K562 (cell line): ENCODE measurements around the gene DGCR2. TPM values are rescaled to one million over a fixed set of nuclear protein-coding genes. Genes with fewer than 3 reads are reported as not detected.
A peak's percentile ranks its signal among the peaks of the same experiment; 100 is the strongest.

ENCODE experiments used
- ARHGAP35 ChIP-seq: fragments of 450-650 bp; IDR thresholded peaks from 2 replicates; pipeline ENCODE4 v1.6.1; 2018; ENCODE audit not compliant: partially characterized antibody
- BRD9 ChIP-seq: fragments of 450-650 bp; IDR thresholded peaks from 2 replicates; pipeline ENCODE4 v1.6.1; 2018; ENCODE audit warnings: low read depth; ENCODE audit not compliant: partially characterized antibody
- FOXA3 ChIP-seq, 2 experiments: fragments of 450-650 bp in 1 of 2; sonication (generic) in 1 of 2; formaldehyde crosslinking; IDR thresholded peaks in 1 of 2; conservative IDR thresholded peaks in 1 of 2; 2 replicates each; pipeline versions ENCODE4 v1.4.0 to v1.8.0; 2020 to 2022; ENCODE audit warnings: mild to moderate bottlenecking in 2 of 2, missing genetic modification reagents in 1 of 2
- HDAC6 ChIP-seq: IDR thresholded peaks from 2 replicates; pipeline ENCODE4 v1.6.1; 2012; ENCODE audit warnings: low read depth, mild to moderate bottlenecking, control low read depth, inconsistent platforms, low read length, moderate library complexity
- POLR3G ChIP-seq: IDR thresholded peaks from 2 replicates; pipeline ENCODE4 v1.6.1; 2011; ENCODE audit not compliant: insufficient read length, insufficient replicate concordance; ENCODE audit errors: extremely low read depth
- TCF7L2 ChIP-seq: fragments of 150-350 bp; IDR thresholded peaks from 2 replicates; pipeline ENCODE4 v1.6.1; 2016; ENCODE audit warnings: low read depth, mild to moderate bottlenecking, low read length, moderate library complexity
- ZNF133 ChIP-seq: fragments of 250-450 bp; sonication (Bioruptor Pico); IDR thresholded peaks from 2 replicates; pipeline ENCODE4 v1.4.0; 2020; ENCODE audit warnings: mild to moderate bottlenecking
- polyA plus RNA-seq, 8 experiments: library from polyadenylated mRNA; depleted of rRNA in 4 of 8; stranded (reverse) in 5 of 8; unstranded in 3 of 8; fragments of >200 nt; fragmentation: Nextera tagmentation in 2 of 8; fragmentation: Illumina TruSeq in 1 of 8; extraction: Ambion mirVana in 2 of 8; extraction: Trizol in 1 of 8; gene quantifications; 2 replicates each; pipeline versions ENCODE4 v1.2.1 to v1.2.3, GENCODE V29; 2011 to 2014; ENCODE audit warnings: inconsistent platforms in 1 of 8, missing spikeins in 1 of 8
- total RNA-seq, 7 experiments: library from RNA; depleted of rRNA in 6 of 7; stranded (reverse); fragments of >200 nt in 6 of 7; fragmentation: Illumina TruSeq in 2 of 7; extraction: Trizol in 2 of 7; gene quantifications; 2 replicates each; pipeline versions ENCODE4 v1.2.1 to v1.2.3, GENCODE V29; 2011 to 2021; ENCODE audit warnings: low replicate concordance in 1 of 7
- TF ChIP-seq, protein P1 (sequence below): fragments of 450-650 bp; IDR thresholded peaks from 2 replicates; pipeline ENCODE4 v1.6.1; 2017; ENCODE audit warnings: antibody characterized with exemption, mild to moderate bottlenecking
- TF ChIP-seq, protein P2 (sequence below): fragments of 450-650 bp; IDR thresholded peaks from 2 replicates; pipeline ENCODE4 v1.6.1; 2017; ENCODE audit warnings: mild to moderate bottlenecking, moderate library complexity
- TF ChIP-seq, protein P3 (sequence below), 2 experiments: fragments of 450-650 bp in 1 of 2; sonication (generic) in 1 of 2; formaldehyde crosslinking in 1 of 2; IDR thresholded peaks; 2 replicates each; pipeline versions ENCODE4 v1.7.1 to v1.9.0; 2016 to 2022; ENCODE audit warnings: inconsistent platforms in 1 of 2, mild to moderate bottlenecking in 1 of 2, missing genetic modification reagents in 1 of 2

Gene DGCR2
- total and polyA plus RNA-seq, 9 of the 15 experiments (the other 6 are each of a cell fraction or from before 2014, with no cell fraction given), result 0.69 to 101 (median 56.4) TPM

DNA sequence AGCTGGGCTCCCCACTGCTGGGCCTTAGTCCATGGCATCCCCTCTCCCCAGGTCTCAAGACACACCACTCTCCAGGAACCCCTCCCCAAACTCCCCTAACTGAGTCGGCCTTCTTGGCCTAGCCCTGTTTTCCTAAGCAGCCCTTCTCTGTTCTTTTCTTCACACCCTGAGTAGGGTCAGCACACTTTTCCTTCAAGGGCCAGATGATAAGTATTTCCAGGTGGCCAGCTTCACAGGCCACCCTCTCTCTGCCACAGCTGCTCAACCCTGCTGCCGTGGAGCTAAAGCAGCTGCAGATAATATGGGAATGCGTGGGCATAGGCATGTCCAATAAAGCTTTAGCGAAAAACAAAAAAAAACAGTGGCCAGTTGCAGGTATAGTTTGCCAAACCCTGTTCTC, 24.1 kb downstream of the DGCR2 start (continued):
- TF ChIP-seq, protein P1, sequence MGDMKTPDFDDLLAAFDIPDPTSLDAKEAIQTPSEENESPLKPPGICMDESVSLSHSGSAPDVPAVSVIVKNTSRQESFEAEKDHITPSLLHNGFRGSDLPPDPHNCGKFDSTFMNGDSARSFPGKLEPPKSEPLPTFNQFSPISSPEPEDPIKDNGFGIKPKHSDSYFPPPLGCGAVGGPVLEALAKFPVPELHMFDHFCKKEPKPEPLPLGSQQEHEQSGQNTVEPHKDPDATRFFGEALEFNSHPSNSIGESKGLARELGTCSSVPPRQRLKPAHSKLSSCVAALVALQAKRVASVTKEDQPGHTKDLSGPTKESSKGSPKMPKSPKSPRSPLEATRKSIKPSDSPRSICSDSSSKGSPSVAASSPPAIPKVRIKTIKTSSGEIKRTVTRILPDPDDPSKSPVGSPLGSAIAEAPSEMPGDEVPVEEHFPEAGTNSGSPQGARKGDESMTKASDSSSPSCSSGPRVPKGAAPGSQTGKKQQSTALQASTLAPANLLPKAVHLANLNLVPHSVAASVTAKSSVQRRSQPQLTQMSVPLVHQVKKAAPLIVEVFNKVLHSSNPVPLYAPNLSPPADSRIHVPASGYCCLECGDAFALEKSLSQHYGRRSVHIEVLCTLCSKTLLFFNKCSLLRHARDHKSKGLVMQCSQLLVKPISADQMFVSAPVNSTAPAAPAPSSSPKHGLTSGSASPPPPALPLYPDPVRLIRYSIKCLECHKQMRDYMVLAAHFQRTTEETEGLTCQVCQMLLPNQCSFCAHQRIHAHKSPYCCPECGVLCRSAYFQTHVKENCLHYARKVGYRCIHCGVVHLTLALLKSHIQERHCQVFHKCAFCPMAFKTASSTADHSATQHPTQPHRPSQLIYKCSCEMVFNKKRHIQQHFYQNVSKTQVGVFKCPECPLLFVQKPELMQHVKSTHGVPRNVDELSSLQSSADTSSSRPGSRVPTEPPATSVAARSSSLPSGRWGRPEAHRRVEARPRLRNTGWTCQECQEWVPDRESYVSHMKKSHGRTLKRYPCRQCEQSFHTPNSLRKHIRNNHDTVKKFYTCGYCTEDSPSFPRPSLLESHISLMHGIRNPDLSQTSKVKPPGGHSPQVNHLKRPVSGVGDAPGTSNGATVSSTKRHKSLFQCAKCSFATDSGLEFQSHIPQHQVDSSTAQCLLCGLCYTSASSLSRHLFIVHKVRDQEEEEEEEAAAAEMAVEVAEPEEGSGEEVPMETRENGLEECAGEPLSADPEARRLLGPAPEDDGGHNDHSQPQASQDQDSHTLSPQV, result no peak
- TF ChIP-seq FOXA3 (CRISPR knock-in tag; conservative IDR thresholded peaks at IDR 0.05 in 1 of 2, IDR thresholded peaks at IDR 0.05 in 1 of 2) (0 out of 4 replicates have a peak, but pooled peaks of 1 of the 2 experiments have one; percentile 41), BRD9 (no peak), POLR3G (no peak), ARHGAP35 (no peak), ZNF133 (CRISPR knock-in tag) (no peak), TCF7L2 (peak; percentile 15; the same call in 1 of the 2 replicates), HDAC6 (0 out of 2 replicates have a peak, but pooled peaks have one; percentile 68)
- TF ChIP-seq, protein P2, sequence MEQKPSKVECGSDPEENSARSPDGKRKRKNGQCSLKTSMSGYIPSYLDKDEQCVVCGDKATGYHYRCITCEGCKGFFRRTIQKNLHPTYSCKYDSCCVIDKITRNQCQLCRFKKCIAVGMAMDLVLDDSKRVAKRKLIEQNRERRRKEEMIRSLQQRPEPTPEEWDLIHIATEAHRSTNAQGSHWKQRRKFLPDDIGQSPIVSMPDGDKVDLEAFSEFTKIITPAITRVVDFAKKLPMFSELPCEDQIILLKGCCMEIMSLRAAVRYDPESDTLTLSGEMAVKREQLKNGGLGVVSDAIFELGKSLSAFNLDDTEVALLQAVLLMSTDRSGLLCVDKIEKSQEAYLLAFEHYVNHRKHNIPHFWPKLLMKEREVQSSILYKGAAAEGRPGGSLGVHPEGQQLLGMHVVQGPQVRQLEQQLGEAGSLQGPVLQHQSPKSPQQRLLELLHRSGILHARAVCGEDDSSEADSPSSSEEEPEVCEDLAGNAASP, result no peak
- TF ChIP-seq, protein P3, sequence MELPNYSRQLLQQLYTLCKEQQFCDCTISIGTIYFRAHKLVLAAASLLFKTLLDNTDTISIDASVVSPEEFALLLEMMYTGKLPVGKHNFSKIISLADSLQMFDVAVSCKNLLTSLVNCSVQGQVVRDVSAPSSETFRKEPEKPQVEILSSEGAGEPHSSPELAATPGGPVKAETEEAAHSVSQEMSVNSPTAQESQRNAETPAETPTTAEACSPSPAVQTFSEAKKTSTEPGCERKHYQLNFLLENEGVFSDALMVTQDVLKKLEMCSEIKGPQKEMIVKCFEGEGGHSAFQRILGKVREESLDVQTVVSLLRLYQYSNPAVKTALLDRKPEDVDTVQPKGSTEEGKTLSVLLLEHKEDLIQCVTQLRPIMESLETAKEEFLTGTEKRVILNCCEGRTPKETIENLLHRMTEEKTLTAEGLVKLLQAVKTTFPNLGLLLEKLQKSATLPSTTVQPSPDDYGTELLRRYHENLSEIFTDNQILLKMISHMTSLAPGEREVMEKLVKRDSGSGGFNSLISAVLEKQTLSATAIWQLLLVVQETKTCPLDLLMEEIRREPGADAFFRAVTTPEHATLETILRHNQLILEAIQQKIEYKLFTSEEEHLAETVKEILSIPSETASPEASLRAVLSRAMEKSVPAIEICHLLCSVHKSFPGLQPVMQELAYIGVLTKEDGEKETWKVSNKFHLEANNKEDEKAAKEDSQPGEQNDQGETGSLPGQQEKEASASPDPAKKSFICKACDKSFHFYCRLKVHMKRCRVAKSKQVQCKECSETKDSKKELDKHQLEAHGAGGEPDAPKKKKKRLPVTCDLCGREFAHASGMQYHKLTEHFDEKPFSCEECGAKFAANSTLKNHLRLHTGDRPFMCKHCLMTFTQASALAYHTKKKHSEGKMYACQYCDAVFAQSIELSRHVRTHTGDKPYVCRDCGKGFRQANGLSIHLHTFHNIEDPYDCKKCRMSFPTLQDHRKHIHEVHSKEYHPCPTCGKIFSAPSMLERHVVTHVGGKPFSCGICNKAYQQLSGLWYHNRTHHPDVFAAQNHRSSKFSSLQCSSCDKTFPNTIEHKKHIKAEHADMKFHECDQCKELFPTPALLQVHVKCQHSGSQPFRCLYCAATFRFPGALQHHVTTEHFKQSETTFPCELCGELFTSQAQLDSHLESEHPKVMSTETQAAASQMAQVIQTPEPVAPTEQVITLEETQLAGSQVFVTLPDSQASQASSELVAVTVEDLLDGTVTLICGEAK (IDR thresholded peaks at IDR 0.05), result no peak
- TF ChIP-seq, protein P3 (CRISPR knock-in tag; IDR thresholded peaks at IDR 0.05), result peak; percentile 41; the same call in 1 of the 2 replicates
